ENCODE measurements around the gene AQP5.
"Not testable (repeated sequence)": the region's sequence is repeated elsewhere in the genome, so short reads cannot be mapped to it uniquely, and the experiment has no call there.

The AQP5 gene

DNA sequence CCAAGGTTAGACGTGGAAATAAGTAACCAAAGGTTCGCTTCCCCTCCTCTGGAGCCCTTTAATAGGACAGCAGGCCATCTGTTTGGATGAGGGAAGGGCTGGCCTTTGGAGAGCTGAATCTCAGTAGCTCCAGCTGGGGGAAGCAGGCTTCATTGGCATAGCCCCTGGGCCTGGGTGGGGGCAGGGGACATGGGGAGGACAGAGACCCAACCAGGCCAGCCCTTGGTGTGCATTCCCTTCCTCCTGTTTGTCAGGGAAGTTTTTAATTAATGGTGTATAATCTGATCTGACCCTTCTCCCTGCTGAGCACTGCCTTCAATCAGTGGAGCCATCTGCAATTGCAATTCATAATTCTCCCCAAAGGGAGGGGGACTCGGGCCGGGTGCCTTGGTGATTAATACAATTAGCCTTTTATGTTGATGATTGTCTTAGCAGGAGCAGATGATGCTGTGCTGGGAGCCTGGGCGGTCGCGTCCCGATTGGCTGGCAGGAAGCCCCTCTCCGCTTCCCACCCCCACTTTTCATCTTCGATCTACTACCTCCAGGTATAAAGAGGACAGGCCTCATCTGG lies 17.4 kb downstream of the AQP5 start:
- peak in 34 of 51 donors; percentile 17 to 86 (median 56) for DNase-seq

DNA sequence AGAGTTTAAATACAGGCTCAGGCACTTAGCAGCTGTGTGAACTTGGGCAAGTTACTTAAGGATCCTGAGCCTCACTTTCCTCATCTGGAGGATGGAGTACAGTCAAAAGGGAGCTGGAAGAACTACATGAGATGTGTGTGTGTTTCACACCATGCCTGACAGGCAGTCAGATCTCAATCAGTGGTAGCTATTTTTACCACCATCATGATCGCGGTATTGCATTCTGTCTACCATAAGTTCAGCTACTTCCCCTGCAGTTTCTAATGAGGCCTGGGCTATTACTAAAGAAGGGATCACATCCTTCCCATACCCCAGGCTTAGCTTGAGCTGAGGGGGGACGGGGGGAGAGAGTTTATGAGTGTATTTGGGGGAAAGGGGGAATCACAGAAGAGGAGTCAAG lies 18.1 kb downstream of the AQP5 start:
- DNase-seq = no peak

DNA sequence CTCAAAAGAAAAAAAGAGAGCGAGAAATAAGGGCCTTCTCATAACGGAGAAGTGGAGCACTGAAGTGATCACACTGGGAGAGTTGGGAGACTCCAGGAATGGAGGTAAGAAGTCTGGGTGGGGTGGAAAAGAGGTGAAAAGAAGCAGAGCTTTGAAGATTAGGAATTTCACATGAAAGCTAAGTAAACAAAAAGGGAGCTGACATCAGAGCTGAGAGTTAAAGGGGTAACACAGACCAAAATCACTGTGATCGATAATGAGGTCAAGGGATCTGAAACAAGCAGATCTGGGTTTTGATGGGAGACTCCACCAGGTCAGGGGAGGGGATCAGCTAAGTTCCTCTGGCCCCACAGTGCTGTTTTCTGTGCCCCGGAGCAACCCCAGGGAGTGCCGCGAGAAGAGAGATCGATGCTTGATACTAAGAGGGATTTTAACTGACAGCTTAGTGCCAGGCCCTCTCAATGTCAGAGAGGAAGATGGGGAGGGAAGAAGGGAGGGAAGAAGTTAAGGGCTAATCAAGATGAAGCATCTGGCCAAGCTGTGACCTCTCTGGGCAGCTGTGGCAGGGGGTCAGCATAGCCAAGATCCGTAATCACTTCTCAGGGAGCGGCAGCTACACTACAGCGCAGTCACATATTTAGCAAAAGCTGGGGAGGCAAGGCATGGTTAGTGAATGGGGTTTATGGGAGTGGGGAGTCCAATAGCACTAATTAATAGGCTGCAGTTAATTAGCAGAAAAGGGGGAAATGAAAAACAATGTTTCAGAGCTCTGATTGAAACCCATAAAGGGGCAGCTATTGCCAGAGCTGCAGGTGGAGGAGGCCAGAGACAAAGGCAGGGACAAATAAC lies 19.1 kb downstream of the AQP5 start:
- no peak for DNase-seq

DNA sequence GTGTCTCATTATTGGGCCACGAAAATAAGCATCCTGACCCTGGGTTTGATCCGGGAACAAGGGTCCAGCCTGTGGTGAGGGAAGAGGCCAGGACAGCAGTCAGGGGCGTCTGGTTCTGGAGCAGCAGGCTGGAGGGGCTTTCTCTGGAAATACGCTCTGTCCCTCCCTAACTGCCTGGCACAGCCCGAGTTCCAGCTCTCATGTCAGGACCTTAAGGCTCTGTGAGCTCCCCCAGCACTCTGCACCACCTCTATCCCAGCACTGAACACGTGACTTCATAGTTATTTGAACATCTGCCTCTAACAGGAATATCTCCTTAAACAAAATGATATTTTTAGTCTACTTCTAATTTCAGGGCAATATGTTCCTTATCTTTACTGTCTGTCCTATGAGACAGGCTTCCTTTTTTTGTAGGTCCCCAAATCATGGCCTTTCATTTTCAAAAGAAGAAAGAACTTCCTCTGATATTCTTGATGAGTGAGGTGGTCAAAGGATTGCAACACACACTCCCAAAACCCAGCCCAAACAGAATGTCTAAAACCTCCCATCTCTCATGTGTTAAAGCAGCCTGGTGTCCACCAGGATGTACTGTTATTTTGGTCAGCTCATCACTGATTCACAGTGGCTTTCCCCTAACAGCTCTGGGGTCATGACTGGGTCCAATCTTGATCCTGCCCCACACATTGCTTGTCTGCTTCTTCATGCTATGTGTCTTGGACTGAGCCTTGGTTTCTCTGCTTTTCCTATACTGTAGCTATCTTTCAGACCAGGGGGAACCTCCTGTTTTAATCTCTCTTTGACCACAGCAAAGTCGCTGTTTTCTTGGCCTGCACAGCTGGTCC lies 20.8 kb downstream of the AQP5 start:
- no peak for DNase-seq

DNA sequence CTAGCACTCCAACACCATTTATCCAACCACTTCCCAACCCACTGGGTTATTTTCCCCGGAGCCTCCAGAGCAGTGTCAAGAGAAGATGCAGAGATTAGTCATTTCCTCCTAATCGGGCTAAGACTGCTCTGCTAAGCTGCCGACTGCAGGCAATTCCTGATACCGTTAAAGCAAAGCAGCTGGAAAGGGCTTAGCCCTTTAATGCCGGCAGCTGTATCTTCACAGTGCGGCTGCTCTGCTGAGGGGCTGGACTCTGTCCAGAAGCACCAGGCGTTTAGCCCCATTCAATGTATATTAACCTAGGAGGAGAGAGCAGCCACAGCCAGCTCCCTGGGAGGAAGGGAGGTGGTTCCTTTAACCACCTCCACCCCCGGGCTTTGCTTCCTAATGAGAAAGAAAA lies 22.2 kb downstream of the AQP5 start:
- peak in 1 of 51 donors; percentile 66 for DNase-seq

DNA sequence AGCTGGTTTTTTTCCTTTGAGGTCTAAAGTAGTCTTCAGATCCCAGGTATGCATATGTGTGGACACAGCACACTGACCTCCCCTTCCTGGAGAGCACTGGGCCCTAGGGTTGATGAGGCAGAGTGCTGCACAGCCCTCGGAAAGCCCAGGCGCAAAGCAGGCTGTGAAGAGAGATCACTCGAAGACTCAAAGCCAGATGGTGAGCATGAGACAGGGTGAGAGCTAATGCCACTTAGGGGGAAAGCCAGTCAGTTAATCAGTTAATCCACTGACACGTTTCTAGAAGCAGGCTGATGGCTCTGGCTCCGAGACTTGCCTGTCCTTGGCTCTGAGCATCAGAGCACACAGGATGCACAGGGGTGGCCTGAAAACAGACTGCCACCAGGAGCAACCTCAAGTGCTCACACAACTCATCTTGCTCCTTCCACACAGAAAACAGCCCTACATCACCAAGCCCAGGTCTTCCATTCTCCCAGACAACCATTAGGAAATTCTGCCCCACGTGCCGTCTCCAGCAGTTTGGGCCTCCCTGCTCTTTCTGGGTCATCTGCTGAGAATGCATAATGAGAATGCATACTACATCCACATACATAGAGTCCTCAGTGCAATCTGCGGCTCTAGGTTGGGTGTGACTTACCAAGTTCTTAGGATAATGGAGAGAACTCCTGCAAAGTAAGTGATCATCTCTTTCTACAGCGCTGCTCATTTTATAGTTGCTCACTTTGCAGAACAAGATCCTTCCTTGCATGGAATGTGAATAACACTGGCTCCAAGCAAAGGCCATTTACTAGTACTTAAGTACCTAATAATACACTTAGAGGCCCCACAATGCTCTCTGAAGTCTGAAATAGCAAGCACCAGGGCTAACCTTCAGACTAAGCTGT lies 23.0 kb downstream of the AQP5 start:
- DNase-seq = no peak

DNA sequence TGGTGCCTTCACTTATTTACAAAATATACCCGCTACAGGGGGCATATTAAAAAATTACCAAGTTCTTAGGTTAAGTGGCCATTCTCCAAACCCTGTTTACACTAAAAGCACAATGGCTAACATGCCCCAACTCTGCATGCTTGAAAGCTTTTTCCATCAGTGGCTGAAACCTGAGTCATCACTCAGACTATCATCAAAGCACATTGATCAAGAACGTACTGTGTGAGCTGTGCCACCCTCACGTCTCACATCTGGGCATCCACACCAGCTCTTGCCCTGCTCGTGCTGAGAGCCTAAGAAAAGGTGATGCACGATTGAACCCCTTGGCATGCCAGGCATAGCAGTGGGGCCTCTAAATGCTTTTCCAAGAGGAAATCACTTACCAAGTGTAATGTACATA lies 24.3 kb downstream of the AQP5 start:
- no peak for DNase-seq

DNA sequence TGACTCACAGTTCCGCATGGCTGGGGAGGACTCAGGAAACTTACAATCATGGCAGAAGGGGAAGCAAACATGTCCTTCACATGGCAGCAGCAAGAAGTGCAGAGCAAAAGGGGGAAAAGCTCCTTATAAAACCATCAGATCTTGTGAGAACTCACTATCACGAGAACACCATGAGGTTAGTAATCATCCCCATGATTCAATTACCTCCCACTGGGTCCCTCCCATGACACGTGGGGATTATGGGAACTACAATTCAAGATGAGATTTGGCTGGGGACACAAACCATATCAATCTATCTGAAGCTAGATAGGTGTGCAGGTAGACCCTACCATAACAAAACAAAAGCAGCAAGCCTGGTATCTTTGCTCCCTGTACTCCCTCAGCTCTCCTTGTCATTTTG lies 24.8 kb downstream of the AQP5 start:
- DNase-seq = not testable (repeated sequence)

DNA sequence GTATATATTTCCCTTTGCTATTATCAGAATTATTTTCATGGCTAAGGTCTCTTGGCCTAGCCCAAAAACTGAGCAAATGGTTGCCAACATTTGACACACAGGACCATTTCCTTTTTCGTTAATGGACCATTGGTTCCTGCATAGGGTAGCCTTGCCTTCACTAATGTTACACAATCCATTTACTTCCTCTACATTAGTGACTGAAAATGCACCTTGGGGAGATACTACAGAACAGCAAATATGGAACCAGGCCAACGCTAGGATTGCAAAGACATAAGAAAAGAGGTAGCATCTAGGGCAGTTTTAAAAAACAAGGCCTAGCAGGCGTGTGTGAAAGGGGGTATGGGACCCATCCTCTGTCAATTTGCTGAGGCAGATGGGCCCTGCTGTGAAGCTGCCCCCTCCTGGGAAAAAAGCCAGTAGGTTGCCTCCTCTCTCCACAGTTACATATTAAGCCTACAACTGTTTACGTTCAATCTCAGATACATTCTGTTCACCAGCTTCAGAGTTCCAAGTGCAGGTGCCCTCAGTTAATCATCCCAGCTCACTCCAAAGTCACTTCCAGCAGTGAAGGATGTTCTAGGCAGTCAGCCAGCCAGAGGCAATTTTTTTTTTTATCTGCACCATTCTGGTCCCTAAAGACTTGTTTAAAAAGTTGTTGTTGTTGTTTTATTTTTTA lies 26.1 kb downstream of the AQP5 start:
- DNase-seq = no peak

DNA sequence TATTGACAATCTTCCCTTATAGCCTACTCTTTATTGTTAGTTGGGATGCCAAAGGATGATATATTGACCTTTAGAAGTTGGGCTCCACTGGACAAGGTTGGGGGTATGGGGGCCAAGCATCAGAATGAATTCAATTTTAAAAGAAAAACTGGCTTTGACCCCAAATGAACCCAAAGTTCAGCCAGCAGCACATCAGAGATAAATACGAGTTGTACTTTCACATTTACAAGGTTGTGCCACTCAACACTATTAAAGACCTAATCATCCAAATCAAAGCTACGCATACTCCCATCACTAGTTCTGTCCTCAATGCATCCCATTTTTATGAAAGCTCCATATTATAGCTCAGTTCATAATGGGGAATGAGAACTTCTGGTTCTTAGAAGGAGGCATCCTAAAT lies 27.7 kb downstream of the AQP5 start:
- not testable (repeated sequence) for DNase-seq

DNA sequence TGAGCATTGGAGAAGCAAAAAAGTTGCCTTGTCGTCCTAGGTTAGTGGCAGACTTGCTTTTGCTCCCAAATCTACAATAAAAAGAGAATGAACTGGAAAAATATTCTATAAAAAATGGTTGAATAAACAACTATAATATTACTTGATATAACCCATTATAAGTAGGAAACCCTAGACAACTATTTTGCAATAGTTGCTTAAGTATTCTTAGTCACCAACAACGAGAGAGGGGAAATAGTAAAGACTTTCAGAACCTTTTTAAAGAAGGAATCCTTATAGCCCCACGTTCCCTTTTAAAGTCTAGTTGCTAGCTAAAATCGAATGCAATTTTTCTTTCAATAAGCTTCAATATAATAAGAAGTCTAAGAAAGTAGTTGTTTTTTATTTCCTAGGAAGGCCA lies 28.6 kb downstream of the AQP5 start:
- no peak for DNase-seq

DNA sequence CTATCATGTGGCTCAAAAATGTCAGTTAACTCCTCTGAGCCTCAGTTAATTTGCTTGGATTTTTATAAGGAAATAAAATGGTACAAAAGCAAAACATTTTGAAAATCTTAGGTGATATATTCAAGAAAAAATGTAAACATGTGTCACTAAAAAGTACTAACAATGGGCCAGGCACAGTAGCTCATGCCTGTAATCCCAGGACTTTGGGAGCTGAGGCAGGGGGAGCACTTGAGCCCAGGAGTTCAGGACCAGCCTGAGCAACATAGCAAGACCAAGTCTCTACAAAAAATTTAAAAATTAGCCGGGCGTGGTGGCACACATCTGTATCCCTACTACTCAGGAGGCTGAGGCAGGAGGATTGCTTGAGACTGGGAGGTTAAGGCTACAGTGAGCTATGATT lies 36.8 kb downstream of the AQP5 start:
- no peak for DNase-seq

DNA sequence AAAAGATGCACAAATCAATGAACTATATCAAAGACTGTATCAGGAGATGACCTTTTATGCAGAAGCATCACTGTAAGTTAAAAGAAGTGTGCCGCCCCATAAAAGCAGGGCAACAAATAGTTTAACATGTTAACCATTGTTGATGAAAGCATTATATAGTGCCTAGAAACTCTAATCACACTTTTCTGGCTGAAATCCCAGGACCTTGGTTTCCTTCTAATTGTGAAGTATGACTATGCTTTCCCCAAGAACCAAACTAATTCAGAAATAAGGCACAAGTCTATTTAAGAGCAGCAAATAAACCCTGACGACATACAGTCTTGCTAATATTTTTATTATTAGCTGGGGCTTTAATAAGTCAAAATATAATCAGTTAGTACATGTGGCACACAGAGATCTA lies 41.9 kb downstream of the AQP5 start:
- DNase-seq = no peak

DNA sequence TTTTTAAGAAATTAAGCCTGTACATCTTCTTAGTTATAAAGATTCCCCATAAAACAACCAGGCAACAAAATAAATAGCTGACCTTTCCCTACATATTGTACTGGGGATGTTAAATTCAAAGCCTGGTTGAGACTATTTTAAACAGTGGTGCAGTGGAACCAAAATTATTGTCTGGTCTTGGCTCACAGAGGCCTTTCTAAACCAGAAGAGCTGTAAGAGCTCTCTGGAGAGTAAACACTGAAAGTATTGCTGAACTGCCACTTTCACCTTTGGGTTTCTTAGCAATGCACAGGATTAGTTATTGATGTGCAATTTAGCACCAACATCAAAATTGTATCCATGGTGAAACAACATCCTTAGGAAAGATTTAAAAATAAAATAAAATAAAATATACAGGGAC lies 43.0 kb downstream of the AQP5 start:
- no peak for DNase-seq

DNA sequence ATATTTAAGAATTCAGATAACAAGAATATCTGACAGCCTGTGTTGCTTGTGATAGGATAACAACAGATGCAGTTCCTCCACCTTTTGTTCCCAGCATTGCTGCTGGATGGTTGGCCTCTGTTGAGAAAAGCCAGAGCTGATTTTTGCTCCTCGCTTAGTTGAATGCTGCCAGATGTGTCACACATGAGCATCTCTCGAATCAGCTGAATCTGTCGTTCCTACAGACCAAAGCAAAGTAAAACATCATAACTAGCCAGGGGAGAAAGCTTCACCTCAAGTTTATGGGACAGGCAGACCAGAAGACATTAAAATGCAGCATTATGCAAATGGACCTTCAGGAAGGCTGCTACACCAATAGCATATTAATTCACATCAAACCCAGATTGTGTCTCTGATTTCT lies 43.5 kb downstream of the AQP5 start:
- DNase-seq = peak in 4 of 51 donors; percentile 13 to 60 (median 36)

DNA sequence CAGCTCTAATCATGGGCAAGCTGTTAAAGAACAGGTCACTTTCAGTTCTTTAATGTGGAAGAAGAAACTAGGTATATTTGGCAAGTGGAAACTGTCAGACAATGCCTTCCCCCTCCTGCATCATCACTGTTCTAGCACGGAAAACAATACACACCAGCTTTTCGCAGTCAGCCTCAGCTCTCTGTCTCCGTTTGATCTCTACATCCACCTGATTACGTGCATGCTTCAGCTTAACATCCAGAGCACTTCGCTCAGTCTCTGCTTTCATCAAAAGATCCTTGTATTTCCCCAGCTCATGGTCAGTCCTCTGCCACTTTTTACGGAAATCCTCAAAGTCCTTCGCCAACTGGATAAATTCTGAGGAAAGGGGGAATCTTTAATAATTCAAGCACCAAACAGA lies 44.6 kb downstream of the AQP5 start:
- DNase-seq = peak in 2 of 51 donors; percentile 12 to 67

DNA sequence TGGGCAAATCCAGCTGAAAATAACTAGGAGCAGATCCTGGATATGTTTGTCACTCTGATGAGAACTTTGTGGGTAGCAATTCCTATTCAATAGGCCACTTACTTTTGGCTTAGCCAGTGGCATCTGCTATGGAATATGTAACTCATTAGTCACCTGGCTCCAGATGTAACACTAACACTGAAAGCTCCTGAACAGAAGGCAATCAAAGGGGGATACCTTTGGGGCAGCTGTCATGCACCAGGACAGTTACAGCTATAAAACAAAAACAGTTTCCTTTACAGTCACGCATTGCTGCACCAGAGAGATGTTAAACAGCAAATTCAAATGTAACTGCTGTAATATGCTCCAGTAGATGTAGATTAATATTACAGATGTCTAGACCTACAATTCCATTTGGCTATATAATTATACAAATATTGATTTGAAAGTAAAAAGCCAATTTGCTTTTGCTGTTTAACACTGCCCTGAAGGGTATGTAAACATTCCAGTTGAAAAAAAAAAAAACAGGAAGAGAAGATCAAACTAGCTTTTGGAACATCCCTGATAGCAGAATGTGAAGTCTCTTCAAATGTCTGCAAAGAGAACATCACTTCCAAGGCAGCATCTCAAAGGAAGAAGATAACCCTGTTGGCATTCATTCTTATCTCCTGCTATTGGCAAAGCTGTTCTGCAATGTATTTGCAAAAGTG lies 45.2 kb downstream of the AQP5 start:
- peak in 1 of 51 donors; percentile 50 for DNase-seq

DNA sequence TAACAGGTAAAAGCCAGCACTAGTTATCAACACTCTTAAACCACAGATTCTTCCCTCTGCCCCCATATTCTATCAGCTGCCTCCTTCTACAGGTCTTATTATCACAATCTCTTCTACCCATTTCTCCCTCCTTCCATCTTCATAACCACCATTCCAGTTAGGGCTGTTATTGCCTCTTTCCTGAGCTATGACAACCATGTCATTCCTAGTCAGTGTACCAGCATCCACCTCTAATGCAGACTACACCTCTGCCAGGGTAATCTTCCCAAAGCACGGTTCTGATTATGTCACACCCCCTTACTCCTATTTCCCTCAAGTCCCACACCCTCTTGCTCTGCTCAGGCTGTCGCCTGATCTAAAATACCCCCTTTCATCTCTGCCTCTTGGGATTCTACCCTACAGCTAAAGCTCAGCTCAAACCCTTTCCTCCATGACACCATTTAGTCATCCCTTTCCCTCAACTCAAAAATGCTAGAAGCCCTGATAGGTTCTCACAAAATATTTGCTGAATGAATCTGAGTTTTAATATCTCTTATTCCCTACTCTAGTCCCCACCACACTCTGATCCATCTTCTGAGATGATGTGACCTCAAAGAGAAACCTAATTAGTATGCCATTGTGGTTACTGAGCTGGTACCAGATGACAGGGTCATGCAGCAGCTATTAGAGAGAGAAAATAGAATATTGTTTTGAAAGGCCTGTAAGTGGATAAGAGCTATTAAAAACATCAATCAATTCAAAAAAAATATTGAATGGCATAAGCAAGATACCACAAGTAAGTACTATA lies 51.9 kb downstream of the AQP5 start:
- peak in 1 of 51 donors; percentile 27 for DNase-seq

DNA sequence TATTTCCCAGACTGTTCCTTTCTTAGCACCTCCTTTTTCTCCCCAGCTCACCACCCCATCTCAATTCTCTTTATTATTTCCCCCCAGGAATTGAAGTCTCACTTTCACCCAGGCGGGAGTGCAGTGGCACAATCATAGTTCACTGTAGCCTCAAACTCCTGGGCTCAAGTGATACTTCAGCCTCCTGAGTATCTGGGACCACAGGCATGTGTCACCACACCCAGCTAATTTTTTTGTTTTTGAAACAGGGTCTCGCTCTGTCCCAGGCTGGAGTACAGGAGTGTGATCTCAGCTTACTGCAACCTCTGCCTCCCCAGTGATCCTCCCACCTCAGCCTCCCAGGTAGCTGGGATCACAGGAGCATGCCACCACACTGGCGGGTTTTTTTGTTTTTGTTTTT lies 52.7 kb downstream of the AQP5 start:
- no peak for DNase-seq

All from hypothalamus (tissue), 51 donors.